GM19099 (cell line): ENCODE measurements around the gene SMPDL3B.

Experiments used
- POLR2A ChIP-seq: IDR thresholded peaks from 3 replicates; pipeline ENCODE4 v1.6.1; 2011; ENCODE audit warnings: low read depth; ENCODE audit not compliant: insufficient read length; ENCODE audit errors: extremely low read depth

SMPDL3B gene

DNA sequence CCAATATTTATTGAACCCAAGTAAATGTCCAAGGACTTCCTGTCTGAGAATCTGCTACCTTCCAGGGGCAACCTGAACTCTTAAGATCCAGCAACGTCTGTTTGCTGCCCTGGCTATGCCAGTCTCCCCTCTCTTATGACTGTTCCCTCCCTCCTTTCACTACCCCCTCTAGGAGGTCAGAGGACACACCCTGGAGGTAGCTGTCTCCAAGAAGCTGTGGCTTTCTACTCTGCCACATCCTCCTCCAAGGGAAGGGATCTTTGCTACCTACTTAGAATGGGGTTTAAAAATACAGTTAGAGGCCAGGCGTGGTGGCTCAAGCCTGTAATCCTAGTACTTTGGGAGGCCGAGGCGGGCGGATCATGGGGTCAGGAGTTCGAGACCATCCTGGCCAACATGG lies 3.6 kb upstream of the SMPDL3B start:
- TF ChIP-seq POLR2A, result no peak

DNA sequence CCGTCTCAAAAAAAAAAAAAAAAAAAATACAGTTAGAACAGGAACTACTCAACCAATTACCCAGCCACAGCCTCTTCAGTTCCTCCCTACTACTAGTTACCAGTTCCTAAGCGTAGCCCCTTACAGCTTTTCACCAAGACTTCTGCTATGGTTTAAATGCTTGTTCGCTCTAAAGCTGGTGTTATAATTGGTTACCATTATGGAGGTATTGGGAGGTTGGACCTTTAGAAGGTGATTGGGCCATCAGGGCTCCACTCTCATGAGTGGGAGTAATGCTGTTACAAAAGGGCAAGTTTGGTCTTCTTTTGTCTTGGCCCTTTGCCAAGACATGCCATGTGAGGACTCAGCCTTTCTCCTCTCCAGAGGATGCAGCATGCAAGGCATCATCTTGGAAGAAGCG lies 3.0 kb upstream of the SMPDL3B start:
- TF ChIP-seq POLR2A, result no peak

DNA sequence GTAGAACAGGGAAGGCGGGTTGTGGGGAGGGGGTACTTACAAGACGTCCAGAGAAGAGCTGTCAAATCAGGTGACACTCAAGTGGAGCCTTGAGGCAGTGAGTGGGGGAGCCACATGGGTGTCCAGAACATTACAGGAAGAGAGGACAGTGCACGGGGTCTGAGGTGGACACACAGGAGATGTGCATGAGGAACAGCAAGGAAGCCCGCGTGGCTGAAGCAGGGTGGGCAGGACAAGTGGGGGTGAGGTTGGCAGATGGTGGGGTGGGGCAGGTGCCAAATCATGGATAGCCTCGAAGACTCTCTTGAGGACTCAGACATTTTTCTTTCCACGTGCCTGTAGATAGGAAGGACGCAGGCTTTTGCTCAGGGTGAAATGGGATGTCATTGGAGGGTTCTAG lies 921 bp downstream of the SMPDL3B start:
- no peak for TF ChIP-seq POLR2A

DNA sequence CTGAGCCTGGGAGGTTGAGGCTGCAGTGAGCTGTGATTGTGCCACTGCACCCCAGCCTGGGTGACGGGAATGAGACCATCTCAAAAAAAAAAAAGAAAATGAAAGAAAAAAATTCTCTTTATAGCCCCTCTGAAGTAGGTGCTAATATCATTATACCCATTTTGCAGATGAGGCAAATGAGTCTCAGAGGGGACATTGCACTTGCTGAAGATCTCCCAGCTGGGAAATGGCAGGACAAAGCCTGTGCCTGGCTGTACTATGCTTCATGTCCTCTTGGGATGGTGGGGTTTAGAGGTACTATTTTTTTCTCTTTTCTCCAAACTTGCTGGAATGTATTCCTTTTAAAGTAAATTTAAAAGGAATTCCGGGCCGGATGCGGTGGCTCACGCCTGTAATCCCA lies 1.6 kb downstream of the SMPDL3B start:
- TF ChIP-seq POLR2A, result no peak

DNA sequence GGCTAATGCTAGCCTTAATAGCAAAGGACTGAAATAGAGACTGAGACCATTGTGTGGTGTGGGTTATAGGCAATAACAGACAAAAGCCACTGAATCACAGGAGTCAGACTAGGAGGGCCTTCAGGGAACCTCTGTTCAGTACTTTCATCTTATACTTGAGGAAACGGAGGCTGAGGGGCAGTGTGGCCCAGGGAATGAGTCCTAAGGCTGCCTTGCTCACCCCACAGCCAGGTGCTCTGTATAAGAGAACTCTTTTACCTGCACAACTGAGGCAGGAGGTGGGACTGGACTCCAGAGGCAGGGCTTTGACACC lies 2.7 kb downstream of the SMPDL3B start:
- no peak for TF ChIP-seq POLR2A

DNA sequence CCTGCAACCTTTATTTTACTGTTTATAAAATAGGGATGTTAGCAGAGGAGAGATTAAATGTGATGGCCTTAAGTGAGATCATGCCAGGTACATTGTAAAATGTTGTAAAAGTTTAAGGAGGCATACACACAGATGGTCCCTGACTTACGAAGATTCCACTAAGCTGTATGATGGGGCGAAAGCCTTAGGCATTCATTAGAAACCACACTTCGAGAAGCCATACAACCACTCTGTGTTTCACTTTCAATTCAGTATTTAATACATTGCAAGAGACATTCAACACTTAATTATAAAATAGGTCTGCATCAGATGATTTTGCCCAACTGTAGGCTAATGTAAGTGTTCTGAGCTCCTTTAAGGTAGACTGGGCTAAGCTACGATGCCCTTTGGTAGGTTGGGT lies 3.7 kb downstream of the SMPDL3B start:
- no peak for TF ChIP-seq POLR2A

DNA sequence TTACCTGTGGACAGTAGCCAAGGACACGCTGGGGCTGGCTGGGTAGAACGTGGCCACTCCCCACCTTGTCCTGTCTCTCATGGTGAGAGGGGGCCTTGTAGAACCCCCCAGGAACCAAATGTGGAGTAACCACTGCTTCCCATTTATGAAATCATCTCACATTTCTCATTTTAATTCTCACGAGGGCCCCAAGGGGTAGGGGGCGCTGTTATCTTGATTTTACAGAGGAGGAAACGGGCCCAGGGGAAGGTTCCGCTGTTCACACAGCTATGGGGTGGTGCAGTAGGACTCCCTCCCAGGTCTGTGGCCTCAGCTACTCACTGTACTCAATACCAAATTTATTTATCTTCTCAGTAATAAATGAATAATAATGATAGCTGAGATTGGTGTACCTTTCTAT lies 5.5 kb downstream of the SMPDL3B start:
- TF ChIP-seq POLR2A, result no peak

DNA sequence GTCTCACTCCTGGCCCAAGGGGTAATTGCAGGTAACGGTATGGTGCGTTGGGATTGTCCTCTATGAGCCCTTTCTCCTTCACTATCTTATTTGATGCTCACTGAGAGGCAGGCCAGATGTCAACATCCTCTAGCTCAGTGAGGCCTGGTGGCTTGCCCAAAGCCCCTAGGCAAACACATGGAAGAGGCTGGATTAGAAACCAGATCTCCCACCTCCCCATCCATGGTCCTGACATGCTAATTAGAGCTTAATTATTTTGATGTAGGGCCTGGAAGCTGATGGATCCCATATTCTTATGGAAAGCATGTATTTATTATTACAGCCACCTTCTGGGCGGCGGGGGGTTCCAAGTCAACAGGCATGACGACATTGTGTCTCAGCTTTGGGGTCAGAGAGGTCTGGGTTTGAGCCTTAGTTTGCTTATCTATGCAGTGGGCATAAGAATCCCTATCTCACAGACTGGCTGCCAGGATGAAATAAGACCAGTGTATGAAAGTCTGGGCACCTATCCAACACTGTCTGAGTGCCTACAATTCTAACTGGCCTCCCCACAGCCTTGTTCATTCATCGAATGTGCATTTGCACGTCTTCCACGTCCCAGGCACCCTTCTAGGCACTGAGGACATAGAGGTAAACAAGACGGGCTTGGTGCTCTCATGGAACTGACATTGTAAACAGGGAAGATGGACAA lies 6.2 kb downstream of the SMPDL3B start:
- no peak for TF ChIP-seq POLR2A

DNA sequence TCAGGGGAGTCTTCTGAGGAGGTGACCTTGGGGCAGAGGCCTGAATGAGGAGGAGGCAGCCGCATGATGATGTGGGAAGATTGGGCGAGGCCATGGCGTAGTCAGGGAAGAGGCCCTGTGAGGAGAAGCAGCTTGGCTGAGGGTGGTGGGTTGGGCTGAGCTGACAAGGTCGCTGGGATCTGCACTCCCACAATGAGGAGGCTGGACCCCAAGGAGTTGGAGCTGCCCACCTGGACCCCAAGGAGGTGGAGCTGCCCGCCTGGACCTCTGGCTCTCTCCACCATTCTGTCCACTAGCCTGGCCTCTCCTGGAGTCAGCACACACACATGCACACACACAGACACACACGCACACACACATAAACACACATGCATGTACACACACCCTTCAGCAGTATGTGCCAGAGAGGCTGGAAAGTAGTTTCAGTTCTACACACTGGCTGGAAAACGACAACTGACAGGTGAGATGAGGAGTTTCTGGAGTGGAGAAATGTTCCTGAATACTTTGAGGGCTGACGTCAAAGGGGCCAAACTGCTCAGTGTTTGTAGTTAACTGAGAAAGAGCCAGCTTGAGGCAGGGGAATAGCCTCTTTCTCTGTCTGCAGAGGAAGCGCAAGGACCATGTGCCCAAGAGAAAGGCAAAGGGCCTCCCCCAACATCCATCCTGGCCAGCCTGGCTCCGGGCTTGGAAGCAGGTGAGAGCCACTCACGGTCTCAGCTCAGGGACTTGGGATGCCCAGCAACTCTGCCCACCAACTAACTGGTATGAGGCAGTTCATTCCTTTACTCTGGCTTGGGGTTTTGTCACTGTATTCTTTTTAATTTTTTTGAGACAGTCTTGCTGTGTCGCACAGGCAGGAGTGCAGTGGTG lies 7.1 kb downstream of the SMPDL3B start:
- no peak for TF ChIP-seq POLR2A

DNA sequence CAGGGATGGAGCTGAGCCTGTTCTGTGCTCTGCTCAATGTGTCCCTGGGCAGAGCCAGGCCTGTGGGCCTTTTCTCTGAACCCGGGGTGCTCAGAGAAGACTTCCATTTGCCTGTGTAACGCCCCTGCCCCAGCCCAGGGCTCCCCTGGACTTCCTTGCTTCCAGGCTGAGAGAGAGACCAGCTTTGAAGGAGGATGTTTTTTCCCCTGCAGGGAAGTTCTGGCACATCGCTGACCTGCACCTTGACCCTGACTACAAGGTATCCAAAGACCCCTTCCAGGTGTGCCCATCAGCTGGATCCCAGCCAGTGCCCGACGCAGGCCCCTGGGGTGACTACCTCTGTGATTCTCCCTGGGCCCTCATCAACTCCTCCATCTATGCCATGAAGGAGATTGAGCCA lies 10.2 kb downstream of the SMPDL3B start:
- no peak for TF ChIP-seq POLR2A

DNA sequence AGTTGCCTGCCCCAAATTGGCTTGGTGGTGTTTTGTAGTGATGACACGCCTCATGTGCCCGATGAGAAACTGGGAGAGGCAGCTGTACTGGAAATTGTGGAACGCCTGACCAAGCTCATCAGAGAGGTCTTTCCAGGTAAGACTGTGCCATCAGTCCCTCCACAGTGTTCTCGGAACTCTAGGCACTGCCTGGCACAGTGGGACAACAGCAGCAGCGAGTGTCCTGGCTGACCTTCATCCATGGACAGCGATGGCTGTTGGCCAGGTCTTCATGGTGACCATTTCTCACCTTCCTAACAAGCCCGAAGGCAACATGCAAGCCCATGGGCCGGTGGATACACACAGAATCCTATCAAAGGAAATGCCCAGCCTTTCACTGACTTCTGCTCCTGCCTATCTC lies 14.2 kb downstream of the SMPDL3B start:
- TF ChIP-seq POLR2A, result no peak

DNA sequence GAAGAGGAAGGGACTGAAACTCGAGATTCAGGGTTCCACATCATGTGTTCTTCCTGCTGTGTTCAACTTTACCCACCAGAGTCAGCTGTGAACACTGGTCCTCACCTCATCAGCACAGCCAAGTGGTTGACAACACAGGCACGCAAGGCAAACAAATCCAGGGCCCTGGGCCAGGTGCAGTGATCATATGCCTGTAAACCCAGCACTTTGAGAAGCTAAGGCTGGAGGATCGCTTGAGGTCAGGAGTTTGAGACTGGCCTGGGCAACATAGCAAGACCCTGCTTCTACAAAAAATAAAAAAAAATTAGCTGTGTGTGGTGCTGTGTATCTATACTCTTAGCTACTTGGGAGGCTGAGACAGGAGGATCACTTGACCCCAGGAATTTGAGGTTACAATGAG lies 16.6 kb downstream of the SMPDL3B start:
- TF ChIP-seq POLR2A, result no peak

DNA sequence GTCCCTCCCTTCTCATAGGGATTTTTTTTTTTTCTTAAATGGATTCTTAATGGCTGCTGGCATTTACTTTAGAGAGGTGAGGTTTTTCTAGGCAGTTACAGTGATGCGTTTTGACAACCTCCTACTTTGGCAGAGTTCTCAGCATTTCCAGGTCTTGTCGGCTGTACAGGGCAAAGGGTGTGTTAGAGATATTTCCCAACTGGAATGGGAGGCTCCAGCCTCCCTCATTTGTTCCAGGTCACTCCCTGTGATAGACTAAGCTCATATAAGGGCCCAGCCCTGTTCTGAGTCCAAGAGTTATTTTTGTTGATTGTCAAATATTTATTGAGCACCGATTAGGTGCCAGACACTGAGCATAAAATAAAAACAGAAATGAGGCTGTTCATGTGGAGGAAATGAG lies 17.3 kb downstream of the SMPDL3B start:
- no peak for TF ChIP-seq POLR2A

DNA sequence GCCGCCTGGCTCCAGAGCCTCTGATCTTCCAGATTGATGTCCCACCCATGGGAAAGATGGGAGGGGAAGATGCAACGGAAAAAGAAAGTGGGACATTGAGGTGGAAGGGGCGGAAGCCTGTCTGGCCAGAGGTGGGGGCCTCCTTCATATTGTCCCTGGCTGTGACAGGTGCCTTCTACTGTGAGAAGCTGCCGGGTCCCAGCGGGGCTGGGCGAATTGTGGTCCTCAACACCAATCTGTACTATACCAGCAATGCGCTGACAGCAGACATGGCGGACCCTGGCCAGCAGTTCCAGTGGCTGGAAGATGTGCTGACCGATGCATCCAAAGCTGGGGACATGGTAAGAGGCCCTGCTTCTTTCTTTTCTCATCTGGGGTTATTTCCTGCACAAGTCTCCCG lies 19.4 kb downstream of the SMPDL3B start:
- TF ChIP-seq POLR2A, result no peak

DNA sequence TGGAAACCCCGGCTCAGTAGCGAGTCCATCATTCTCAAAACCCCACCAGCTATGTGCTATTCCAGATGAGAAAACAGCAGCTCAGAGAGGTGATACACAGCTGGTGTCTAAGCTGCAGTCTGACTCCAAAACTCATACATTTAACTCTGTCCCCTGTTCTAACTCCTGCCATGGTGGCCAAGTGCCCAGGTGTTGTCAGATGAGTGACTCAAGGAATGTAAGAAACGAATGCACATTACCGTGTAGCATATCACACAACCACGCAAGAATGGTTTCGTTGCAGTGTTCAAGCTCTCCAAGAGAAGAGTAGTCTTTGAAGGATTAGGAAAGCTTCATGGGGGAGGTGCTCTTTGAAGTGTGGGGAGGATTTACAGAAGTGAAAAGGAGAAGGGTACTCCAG lies 20.3 kb downstream of the SMPDL3B start:
- no peak for TF ChIP-seq POLR2A

DNA sequence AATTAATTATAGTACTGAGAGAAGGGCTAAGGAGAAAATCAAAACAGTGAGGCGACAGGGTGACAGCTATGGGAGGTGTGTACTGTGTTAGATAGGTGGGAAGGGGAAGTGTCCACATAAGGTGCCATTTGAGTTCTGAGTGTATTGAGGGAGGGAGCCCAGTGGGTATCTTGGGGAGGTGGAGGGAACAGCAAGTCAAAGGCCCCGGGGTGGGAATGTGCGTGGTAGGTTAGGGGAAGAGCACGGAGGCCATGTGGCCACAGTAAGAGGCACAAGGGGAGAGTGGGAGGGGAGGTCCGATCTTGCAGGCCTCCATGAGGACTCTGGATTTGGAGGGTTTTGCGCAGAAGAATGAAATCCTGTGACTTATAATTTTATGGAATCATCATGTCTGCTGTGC lies 22.0 kb downstream of the SMPDL3B start:
- no peak for TF ChIP-seq POLR2A
